Endothelial cell of coronary artery (primary cell): ENCODE results near the gene ZNF91. TPM values are rescaled to one million over a fixed set of nuclear protein-coding genes. Genes with fewer than 3 reads are reported as not detected.

ENCODE experiments used
- total RNA-seq: library from RNA; depleted of rRNA; stranded (reverse); fragments of >200 nt; gene quantifications from 2 replicates; pipeline ENCODE4 v1.2.3, GENCODE V29; 2014

The ZNF91 gene
- 7.5 and 11.7 TPM in 2 replicates for total RNA-seq

GRCh38 chr19:23395041-23395721, at the start of gene ZNF91:
Gene ZNF91, minus strand, starts transcription at chr19:23395471. Its CDS starts 117 bp downstream, at chr19:23395354.

Other genes with a start within 250 kb of the ZNF91 start
- 4.5 and 6.3 TPM in 2 replicates for gene ZNF724, start 145.1 kb downstream of the ZNF91 start, total RNA-seq